ENCODE data around the gene CLDN19. TPM values are rescaled to one million over a fixed set of nuclear protein-coding genes. Genes with fewer than 3 reads are reported as not detected.

Gene CLDN19, protein sequence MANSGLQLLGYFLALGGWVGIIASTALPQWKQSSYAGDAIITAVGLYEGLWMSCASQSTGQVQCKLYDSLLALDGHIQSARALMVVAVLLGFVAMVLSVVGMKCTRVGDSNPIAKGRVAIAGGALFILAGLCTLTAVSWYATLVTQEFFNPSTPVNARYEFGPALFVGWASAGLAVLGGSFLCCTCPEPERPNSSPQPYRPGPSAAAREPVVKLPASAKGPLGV
- total RNA-seq, result under 0.01 TPM in 1 of 2 replicates, not detected in the other

DNA sequence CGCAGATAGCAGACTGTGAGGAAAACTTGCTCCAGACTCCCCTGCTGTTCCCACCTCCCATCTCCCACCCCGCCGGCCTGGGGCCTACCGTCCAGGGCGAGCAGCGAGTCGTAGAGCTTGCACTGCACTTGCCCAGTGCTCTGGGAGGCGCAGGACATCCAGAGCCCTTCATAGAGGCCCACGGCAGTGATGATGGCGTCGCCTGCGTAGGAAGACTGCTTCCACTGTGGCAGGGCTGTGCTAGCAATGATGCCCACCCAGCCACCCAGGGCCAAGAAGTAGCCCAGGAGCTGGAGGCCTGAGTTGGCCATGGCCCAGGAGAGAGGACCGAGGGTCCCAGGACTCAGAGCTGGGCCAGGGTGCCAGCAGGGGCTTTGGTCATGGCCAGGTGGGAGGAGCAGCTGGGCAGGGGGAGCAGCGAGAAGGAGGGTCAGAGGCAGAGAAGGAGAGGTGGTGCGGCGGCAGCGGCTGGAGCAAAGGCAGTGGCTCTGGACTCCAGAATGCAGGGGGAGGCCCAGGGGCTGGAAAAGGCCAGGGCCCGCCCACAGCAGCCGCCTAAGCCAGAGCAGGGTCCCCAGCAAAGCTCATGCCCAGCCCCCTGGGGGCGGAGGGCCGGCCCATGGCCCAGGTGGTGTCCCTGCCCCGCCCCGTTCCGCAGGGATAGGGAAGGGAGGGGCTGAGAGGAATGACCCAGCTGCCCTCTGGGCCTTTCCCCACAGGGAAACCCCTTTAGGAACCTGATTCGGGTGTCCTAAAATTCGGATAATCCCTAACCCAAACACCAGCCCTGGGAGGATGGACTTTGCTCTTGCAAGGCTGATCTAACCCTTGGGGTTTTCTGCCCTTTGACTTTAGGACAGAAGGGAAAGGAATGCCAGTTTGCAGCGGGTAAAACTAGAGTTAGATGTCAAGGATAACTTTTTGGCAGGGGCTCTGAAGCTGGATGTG is at the start of gene CLDN19:
TSS of gene CLDN19 (minus strand) at position 484 of the 948 bp plus-strand sequence. CDS start at position 311, 173 bp downstream.

DNA sequence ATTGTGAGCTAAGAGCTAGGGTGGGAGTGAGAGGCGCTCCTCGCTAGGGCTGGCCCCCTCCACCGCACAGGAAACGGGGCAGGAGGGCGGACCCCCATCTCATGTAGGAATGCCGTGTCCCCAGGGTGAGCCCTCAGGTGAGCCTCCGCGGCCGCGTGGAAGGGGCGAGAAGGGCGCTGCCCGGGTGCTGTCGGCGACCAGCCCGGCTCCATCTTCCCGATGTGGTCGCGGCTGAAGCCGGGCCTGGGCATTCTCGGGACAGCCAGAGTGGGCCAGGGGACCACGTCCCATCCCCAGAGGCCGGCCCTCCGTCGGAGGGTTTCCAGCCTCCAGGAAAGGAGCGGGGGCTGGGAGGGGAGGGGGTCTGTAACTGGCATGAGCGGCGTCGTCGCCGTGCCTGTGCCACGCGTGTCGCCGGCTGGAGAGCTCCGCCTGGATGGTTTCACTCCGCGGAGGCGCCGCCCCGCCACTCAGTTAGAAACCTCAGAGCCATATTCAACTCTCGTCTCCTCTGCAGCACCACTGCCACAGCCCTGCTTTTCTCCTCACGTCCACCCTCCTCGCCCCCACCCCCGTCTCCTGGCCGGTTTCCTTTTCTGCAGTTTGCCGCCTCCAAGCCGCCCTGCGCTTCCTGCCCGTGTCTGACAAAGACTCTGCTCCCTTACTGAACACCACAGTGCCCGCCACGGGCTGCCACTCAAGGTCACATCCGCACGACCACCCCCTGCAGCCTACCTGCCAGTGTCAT is 45.1 kb upstream of the CLDN19 start, which contains the start of gene TMEM269:
TSS of gene TMEM269 (plus strand) at position 46 of the 748 bp plus-strand sequence. CDS start 4,903 bp downstream, outside the sequence.

GRCh38 chr1:42766741-42767509 is 26.9 kb upstream of the CLDN19 start, which contains the start of the genes C1orf50 and P3H1:
Gene C1orf50, plus strand, starts transcription at chr1:42767249. Its CDS starts 63 bp downstream, at chr1:42767312.
Gene P3H1, minus strand, starts transcription at chr1:42767028. Its CDS starts 57 bp downstream, at chr1:42766971.

Other genes starting within 250 kb of the CLDN19 start
- gene PPIH, start 81.8 kb downstream of the CLDN19 start, total RNA-seq, result 18.1 and 23.6 TPM in 2 replicates
- gene YBX1, start 57.8 kb downstream of the CLDN19 start, total RNA-seq, result 952 and 1,093 TPM in 2 replicates
- 66.6 and 74.6 TPM in 2 replicates for gene P3H1, start 26.8 kb upstream of the CLDN19 start, total RNA-seq
- gene C1orf50, start 27.0 kb upstream of the CLDN19 start, total RNA-seq, result 3.1 and 4.1 TPM in 2 replicates
- gene TMEM269, start 44.8 kb upstream of the CLDN19 start, total RNA-seq, result under 0.01 TPM in 1 of 2 replicates, not detected in the other
- gene ERMAP, start 76.9 kb upstream of the CLDN19 start, total RNA-seq, result 12.9 and 21.3 TPM in 2 replicates
- gene SVBP, start 77.2 kb upstream of the CLDN19 start, total RNA-seq, result 10.0 and 22.1 TPM in 2 replicates
- 8.2 and 10.6 TPM in 2 replicates for gene ZNF691, start 106.4 kb upstream of the CLDN19 start, total RNA-seq
- gene SLC2A1, start 218.6 kb upstream of the CLDN19 start, total RNA-seq, result 14.0 and 19.9 TPM in 2 replicates